IgD-negative memory B cell (primary cell): ENCODE data around the gene ATPAF1. TPM values are rescaled to one million over a fixed set of nuclear protein-coding genes. Genes with fewer than 3 reads are reported as not detected.

Experiments used
- H3K27ac Mint-ChIP-seq, 3 donors: one replicate each; pipeline ENCODE4 v1.8.0; 2020 to 2022; ENCODE audit warnings: mild to moderate bottlenecking in 3 of 3, mixed read lengths in 3 of 3, moderate library complexity in 1 of 3
- H3K27me3 Mint-ChIP-seq: one replicate; pipeline ENCODE4 v1.8.0; 2021; ENCODE audit warnings: mixed read lengths
- H3K36me3 Mint-ChIP-seq: one replicate; pipeline ENCODE4 v1.8.0; 2020; ENCODE audit warnings: mild to moderate bottlenecking, mixed read lengths
- H3K4me1 Mint-ChIP-seq, 3 donors: one replicate each; pipeline ENCODE4 v1.8.0; 2020 to 2022; ENCODE audit warnings: mixed read lengths in 3 of 3, mild to moderate bottlenecking in 1 of 3
- H3K4me3 Mint-ChIP-seq, 4 donors: one replicate each; pipeline ENCODE4 v1.8.0; 2020 to 2022; ENCODE audit warnings: mild to moderate bottlenecking in 4 of 4, mixed read lengths in 4 of 4, moderate library complexity in 3 of 4
- H3K9me3 Mint-ChIP-seq, 3 donors: one replicate each; pipeline ENCODE4 v1.8.0; 2020 to 2021; ENCODE audit warnings: mixed read lengths in 3 of 3, mild to moderate bottlenecking in 1 of 3
- polyA plus RNA-seq: library from polyadenylated mRNA; unstranded; fragments of 300-500 nt; fragmentation: Illumina TruSeq; gene quantifications from one replicate; pipeline ENCODE4 v1.2.3, GENCODE V29; 2021

The ATPAF1 gene
- polyA plus RNA-seq, 1 donor from 2014 or later: 55.1 TPM

DNA sequence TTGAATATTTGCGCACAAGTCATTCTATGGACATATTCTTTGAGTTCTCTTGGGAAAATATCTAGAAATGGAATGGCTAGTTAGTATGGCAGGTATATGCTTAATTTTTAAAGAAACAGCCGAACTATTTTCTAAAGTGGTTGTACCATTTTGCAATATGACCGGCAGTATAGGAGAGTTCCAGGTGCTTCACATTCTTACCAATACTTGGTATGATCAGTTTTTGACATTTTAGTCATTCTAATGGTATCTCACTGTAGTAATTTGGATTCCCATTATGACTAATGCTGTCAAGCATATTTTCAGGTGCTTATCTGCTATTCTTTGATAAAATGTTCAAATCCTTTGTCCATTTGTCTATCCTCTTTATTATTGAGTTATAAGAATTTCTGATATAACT, 20.6 kb downstream of the ATPAF1 start:
- no peaks in the 10 kb centered on the region for H3K27me3 Mint-ChIP-seq
- H3K4me1 Mint-ChIP-seq: peaks cover 0 to 3% (median 0%) of the 10 kb centered on the region in 3 donors
- H3K27ac Mint-ChIP-seq: no peak overlapping the region
- no peak overlapping the region for H3K4me3 Mint-ChIP-seq
- peaks cover 0 to 11% (median 5%) of the 10 kb centered on the region in 3 donors for H3K9me3 Mint-ChIP-seq
- H3K36me3 Mint-ChIP-seq: peaks cover 22% of the 10 kb centered on the region

GRCh38 chr1:46646844-46647243, 21.3 kb downstream of the ATPAF1 start:
- H3K9me3 Mint-ChIP-seq: peaks cover 0 to 11% (median 5%) of the 10 kb centered on the region in 3 donors
- H3K36me3 Mint-ChIP-seq: peaks cover 20% of the 10 kb centered on the region
- no peak overlapping the region for H3K4me3 Mint-ChIP-seq
- H3K27me3 Mint-ChIP-seq: no peaks in the 10 kb centered on the region
- H3K27ac Mint-ChIP-seq: no peak overlapping the region
- peaks cover 0 to 3% (median 0%) of the 10 kb centered on the region in 3 donors for H3K4me1 Mint-ChIP-seq

DNA sequence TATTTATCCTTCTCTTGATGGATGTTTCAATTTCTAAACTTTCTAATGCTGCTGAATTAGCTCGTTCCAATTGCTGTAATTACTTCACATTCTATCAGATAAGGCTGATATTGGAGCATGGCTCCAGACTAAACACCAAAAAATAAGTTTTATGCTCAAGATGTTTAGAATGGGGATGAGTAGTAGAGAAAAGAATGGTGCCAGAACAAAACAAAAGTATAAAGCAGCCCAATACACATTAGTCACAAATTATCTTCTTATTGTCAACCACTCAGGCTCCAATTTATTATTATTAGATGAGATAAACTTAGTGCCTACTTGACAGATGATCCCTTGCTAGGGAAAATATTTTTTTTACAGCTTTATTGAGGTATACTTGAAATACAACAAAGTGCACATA, 21.8 kb downstream of the ATPAF1 start:
- no peak overlapping the region for H3K27ac Mint-ChIP-seq
- no peaks in the 10 kb centered on the region for H3K27me3 Mint-ChIP-seq
- peaks cover 0 to 3% (median 0%) of the 10 kb centered on the region in 3 donors for H3K4me1 Mint-ChIP-seq
- H3K4me3 Mint-ChIP-seq: no peak overlapping the region
- peaks cover 0 to 11% (median 5%) of the 10 kb centered on the region in 3 donors for H3K9me3 Mint-ChIP-seq
- peaks cover 20% of the 10 kb centered on the region for H3K36me3 Mint-ChIP-seq

- Mint-ChIP-seq H3K9me3 (peaks cover 0 to 11% (median 5%) of the 10 kb centered on the region in 3 donors), H3K4me3 (no peak overlapping the region), H3K4me1 (peaks cover 0 to 3% (median 0%) of the 10 kb centered on the region in 3 donors), H3K36me3 (peaks cover 20% of the 10 kb centered on the region), H3K27me3 (no peaks in the 10 kb centered on the region), H3K27ac (no peak overlapping the region)
Observed at GRCh38 chr1:46645815-46646214, 22.3 kb downstream of the ATPAF1 start.

DNA sequence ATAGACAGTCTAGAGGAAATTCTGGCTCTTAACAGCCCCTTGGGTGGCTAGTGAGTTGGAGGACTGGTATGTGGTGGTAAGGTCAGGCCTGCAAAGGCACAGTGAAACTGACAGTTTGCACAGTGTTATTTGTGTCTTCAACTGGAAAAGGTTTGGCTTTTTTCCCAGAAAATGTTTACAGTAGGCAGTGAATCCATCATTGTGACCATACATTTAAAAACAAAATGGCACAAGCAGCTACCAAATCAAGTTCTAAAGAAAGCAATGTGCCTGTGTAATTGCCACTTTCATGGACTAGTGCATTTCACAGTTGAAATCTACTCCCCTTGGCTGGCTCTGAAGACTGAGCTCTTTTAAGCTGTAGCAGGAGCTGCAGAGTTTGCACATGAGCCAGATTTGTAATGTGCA, 24.8 kb downstream of the ATPAF1 start:
- Mint-ChIP-seq H3K9me3 (peaks cover 0 to 5% (median 0%) of the 10 kb centered on the region in 3 donors), H3K36me3 (peaks cover 12% of the 10 kb centered on the region)

DNA sequence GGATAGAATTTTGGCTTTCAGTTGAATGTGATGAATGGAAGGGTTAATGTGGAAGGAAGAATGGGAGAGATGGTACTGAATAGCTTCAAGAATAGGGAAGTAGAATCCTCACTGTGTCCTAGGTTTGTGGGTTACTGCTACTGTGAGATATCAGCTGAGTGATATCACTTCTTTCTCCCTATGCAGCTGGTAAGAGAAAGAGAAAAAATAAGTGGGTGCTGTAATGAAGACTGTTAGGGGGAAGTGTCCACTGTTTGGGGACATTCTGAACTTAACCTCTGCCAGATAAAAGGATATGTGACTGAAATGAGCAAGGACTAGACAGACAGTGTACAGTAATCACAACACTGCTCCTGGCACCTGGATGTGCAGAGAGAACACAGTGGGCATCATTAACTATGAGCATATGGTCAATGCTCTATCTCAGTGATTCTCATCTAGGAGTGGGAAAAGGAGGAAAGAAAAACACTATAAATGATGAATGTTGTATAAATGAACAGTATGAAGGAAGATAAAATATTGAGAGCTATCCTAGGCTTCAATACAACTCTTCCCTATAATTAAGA, 26.0 kb downstream of the ATPAF1 start:
- Mint-ChIP-seq H3K9me3 (peaks cover 0 to under 1% (median 0%) of the 10 kb centered on the region in 3 donors), H3K27me3 (no peaks in the 10 kb centered on the region), H3K27ac (no peak overlapping the region), H3K36me3 (peaks cover 11% of the 10 kb centered on the region), H3K4me1 (peaks cover 0 to 5% (median 0%) of the 10 kb centered on the region in 3 donors), H3K4me3 (no peak overlapping the region)

More for the DNA sequence above, 24.8 kb downstream of the ATPAF1 start:
- Mint-ChIP-seq H3K4me1 (peaks cover 0 to 5% (median 0%) of the 10 kb centered on the region in 3 donors), H3K27ac (no peak overlapping the region), H3K4me3 (no peak overlapping the region), H3K27me3 (no peaks in the 10 kb centered on the region)

DNA sequence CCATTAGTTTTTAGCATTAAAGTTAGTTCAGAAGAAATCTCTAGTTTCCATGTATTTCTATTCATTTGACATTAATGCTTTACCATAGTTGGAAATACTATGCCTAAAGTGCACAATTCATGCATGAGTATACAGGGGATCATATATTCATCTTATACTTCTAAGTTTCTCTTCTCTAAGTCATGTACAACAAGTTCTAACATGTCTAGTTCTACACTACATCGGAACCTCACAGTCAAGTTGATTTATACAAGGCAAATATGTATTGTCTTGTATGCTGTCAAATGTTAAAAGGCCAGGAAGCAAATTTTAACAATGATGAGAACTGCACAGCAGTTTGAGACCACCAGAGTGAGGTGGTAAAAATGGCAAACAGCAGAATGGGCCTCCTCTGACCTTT, 28.6 kb downstream of the ATPAF1 start:
- Mint-ChIP-seq H3K27ac (peak overlapping the region in 1 of 3 donors; percentile 8), H3K36me3 (peaks cover 7% of the 10 kb centered on the region)

DNA sequence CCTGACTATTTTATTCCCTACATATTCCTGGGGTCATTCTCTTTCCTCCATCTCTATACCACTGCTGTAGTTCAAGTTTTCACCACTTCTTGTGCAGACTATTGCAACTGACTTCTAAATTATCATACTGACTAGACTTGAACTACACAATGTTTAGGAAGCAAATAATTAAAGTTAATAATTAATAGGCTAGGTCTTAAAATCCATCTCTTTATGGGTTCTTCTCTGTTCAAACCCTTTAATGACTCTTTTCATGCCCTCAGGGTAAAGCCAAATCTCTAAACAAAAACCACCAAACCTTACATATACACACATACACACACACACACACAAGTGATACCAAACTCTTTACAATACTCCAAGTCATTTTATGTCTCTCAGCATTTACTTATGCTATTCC, 29.2 kb downstream of the ATPAF1 start:
- Mint-ChIP-seq H3K9me3 (no peaks in the 10 kb centered on the region), H3K36me3 (peaks cover 7% of the 10 kb centered on the region), H3K4me3 (no peak overlapping the region), H3K27ac (peak overlapping the region in 2 of 3 donors; percentile 8 to 35), H3K4me1 (peaks cover 0 to 2% (median 0%) of the 10 kb centered on the region in 3 donors), H3K27me3 (no peaks in the 10 kb centered on the region)

More for the DNA sequence above, 28.6 kb downstream of the ATPAF1 start:
- Mint-ChIP-seq H3K27me3 (no peaks in the 10 kb centered on the region), H3K9me3 (no peaks in the 10 kb centered on the region), H3K4me1 (peaks cover 0 to 2% (median 0%) of the 10 kb centered on the region in 3 donors), H3K4me3 (no peak overlapping the region)

DNA sequence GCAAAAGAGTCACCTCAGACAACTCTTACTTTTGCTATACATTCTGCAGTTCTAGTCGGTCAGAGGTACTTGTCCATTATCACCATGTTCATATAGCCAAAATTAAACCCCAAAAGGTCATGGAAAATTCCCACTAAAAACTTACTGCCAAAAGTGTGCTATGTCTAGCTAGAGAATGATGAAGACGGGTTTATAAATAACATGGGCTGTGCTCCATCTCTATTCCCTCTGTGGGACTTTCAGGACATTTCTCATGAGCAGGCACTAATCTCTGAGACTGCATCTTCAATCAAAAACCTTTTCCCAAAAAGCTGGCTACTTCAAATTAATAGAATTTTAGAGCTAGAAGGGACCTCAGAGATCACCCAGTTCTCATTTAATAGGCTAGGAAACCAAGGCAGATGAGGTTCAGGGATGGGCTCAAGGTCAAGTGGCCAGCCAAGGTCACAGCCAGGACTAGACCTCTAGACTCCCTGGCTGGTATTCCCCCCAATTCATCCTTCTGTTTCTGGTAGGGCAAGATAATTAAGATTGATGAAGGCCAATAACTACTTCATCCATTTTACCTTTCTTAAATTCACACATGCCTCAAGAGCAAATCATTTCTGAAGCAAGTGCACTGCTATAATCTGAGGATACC, 30.6 kb downstream of the ATPAF1 start:
- Mint-ChIP-seq H3K4me1 (peaks cover 0 to 2% (median 0%) of the 10 kb centered on the region in 3 donors), H3K27me3 (no peaks in the 10 kb centered on the region), H3K36me3 (peaks cover 5% of the 10 kb centered on the region), H3K27ac (no peak overlapping the region), H3K9me3 (no peaks in the 10 kb centered on the region), H3K4me3 (no peak overlapping the region)

DNA sequence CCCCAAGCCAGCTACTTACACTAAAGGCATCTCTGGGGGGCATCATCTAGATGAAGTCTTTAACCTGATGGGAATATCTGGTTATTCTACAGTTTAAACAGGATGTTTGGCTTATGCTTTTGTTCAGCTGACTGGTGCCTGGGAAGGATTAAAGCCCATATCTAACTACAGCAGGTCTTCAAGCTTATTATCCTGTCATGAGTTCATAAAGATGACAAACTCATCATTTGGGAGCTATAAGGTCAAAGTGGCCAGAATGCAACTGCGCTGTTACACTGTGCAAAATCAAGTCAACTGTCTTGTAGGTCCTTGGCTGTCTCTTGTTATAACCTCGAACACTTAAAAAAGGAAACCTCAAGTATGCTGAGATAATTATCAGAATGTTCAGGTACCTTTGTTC, 33.0 kb downstream of the ATPAF1 start:
- H3K27me3 Mint-ChIP-seq: no peaks in the 10 kb centered on the region
- no peaks in the 10 kb centered on the region for H3K9me3 Mint-ChIP-seq
- H3K36me3 Mint-ChIP-seq: peaks cover 5% of the 10 kb centered on the region
- H3K4me3 Mint-ChIP-seq: no peak overlapping the region
- peaks cover 0 to 2% (median 0%) of the 10 kb centered on the region in 3 donors for H3K4me1 Mint-ChIP-seq
- no peak overlapping the region for H3K27ac Mint-ChIP-seq

- no peak overlapping the region for H3K4me3 Mint-ChIP-seq
- no peaks in the 10 kb centered on the region for H3K4me1 Mint-ChIP-seq
- H3K36me3 Mint-ChIP-seq: peaks cover 2% of the 10 kb centered on the region
- H3K9me3 Mint-ChIP-seq: no peaks in the 10 kb centered on the region
- no peak overlapping the region for H3K27ac Mint-ChIP-seq
- no peaks in the 10 kb centered on the region for H3K27me3 Mint-ChIP-seq
Observed at GRCh38 chr1:46630719-46631118, 37.4 kb downstream of the ATPAF1 start.

DNA sequence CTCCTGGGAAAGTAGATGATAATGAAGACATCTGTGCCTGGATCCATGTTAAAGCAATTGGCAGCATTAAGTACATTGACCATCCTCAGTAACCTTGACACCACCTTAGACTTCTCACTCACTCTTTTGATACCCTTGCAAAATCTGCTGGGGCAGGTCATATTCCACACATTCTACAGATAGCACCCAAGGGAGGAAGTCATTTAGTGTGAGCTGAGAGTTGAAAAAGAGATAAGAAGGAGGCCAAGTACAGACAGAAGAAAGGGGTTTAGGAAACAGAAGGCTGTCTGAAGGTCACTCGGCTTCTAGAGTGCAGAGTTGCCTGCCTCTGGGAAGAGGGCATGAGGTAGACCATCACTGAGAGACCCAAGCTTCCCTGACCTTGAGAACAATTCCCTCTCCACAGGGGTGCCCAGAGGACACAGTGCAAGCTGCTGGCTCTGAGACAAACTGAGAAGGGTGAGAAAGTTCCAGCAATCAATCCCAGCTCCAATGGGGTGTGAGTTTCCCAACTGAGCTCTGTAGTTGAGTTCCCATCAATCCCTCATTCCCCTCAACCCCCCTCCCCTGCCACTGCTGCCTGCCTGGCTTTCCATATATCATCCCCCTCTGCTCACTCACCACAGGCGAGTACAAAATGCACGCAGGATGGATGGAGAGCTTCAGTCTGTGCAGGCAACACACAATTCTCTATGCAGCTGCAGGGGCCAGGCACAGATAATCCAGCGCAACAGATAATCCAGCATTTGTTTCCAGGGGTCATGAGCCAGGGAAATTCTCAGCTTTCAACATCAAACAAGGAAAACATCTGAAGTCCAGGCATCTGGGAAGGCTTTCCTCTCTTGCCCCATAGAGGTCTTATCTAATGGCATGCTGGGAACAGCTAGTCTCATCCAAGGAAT, 44.2 kb downstream of the ATPAF1 start:
- Mint-ChIP-seq H3K4me1 (peaks cover 0 to 3% (median 1%) of the 10 kb centered on the region in 3 donors), H3K27me3 (no peaks in the 10 kb centered on the region), H3K36me3 (peaks cover 2% of the 10 kb centered on the region), H3K27ac (peak overlapping the region in 1 of 3 donors; percentile 43), H3K4me3 (no peak overlapping the region), H3K9me3 (no peaks in the 10 kb centered on the region)

- Mint-ChIP-seq H3K36me3 (peaks cover 2% of the 10 kb centered on the region), H3K27ac (no peak overlapping the region), H3K4me3 (no peak overlapping the region), H3K4me1 (peaks cover 2 to 7% (median 4%) of the 10 kb centered on the region in 3 donors), H3K9me3 (no peaks in the 10 kb centered on the region), H3K27me3 (no peaks in the 10 kb centered on the region)
Observed at GRCh38 chr1:46622344-46622743, 45.8 kb downstream of the ATPAF1 start.

- no peak overlapping the region for H3K4me3 Mint-ChIP-seq
- H3K9me3 Mint-ChIP-seq: no peaks in the 10 kb centered on the region
- H3K27me3 Mint-ChIP-seq: no peaks in the 10 kb centered on the region
- peaks cover 7 to 11% (median 7%) of the 10 kb centered on the region in 3 donors for H3K4me1 Mint-ChIP-seq
- no peak overlapping the region for H3K27ac Mint-ChIP-seq
- peaks cover 2% of the 10 kb centered on the region for H3K36me3 Mint-ChIP-seq
Observed at GRCh38 chr1:46621930-46622329, 46.2 kb downstream of the ATPAF1 start.

GRCh38 chr1:46619656-46620258, 48.4 kb downstream of the ATPAF1 start:
- Mint-ChIP-seq H3K4me1 (peaks cover 9 to 21% (median 19%) of the 10 kb centered on the region in 3 donors), H3K9me3 (no peaks in the 10 kb centered on the region), H3K36me3 (no peaks in the 10 kb centered on the region), H3K4me3 (peak overlapping the region in 1 of 4 donors; percentile 89), H3K27ac (no peak overlapping the region), H3K27me3 (no peaks in the 10 kb centered on the region)
